ENCODE data around the gene CHMP4A. TPM values are rescaled to one million over a fixed set of nuclear protein-coding genes. Genes with fewer than 3 reads are reported as not detected.

Gene CHMP4A
- total RNA-seq, 1 experiment from 2014 or later, result 58.3 TPM

DNA sequence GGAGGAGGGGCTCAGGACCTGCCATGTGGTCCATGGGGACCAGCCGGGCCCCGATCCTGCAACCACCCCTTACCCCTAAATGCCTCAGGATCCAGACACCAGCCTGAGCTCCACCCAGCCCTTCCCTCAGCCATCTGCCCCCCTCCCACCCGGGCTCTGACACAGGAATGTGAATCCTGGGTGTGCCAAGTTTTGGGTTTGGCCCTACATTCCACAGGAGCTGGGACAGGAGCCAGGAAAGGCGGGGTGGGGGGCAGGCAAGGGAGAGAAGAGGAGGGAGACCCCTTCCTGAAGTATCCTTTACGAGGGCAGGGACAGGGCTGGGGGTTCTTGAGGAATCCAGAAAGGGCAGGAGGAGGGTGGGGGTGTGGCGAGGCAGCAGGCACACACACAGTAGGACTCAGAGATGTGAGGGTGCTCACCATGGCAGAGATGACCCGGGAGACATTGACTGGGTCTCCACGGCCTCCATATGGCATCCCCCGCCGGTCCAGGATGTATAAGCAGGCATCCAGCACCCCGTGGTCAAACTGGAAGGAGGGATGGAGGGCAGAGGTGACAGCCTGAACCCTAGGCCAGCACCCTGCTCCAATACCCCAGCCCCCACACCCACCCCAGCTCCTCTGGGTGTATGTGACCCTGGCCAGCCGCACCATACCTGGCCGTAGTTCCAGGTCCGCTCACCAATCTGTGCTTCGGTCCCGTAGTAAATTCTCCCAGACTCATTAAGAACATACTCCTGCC lies 46.2 kb upstream of the CHMP4A start:
- H3K4me2 ChIP-seq (ENCODE audit: low read length), result no peak overlapping the region
- no peaks in the 10 kb centered on the region for H3F3A ChIP-seq (ENCODE audit: low read length, unreplicated experiment)
- CTCF ChIA-PET, result no interaction called here
- no peak overlapping the region for H3K4me3 ChIP-seq (ENCODE audit: low read length)
- H3K27ac ChIP-seq (ENCODE audit: low read length), result no peak overlapping the region
- no peak overlapping the region for H2AFZ ChIP-seq (ENCODE audit: low read length)
- no peaks in the 10 kb centered on the region for H3K79me2 ChIP-seq (ENCODE audit: low read length)
- ATAC-seq (peak; percentile 66), DNase-seq (peak; percentile 56)
- no TSS peak for BruUV-seq (replicated peaks)
- H3K36me3 ChIP-seq (ENCODE audit: low read depth, low read length), result no peaks in the 10 kb centered on the region
- no peak for TF ChIP-seq EZH2 (IDR thresholded peaks at IDR 0.05; ENCODE audit: low read length, unreplicated experiment)
- TF ChIP-seq EZH2phosphoT487 (IDR thresholded peaks at IDR 0.05; ENCODE audit: borderline replicate concordance, low read length), result no peak
- H4K20me1 ChIP-seq (ENCODE audit: low read length), result no peaks in the 10 kb centered on the region
- POLR2A ChIA-PET (ENCODE audit: unreplicated experiment), result interaction anchor here (0.6 kb wide), 1 partner anchor 12 kb away, joined by 6 read pairs; the partner anchor contains the start of gene RABGGTA
- intact Hi-C loops (cut with micrococcal nuclease), result no loop called here
- H3K9ac ChIP-seq (ENCODE audit: low read length), result no peak overlapping the region
- H3K27me3 ChIP-seq (ENCODE audit: low read length), result no peaks in the 10 kb centered on the region
- H3K9me2 ChIP-seq (replicated peaks; ENCODE audit: low read length), result no peaks in the 10 kb centered on the region
- H3K9me3 ChIP-seq (ENCODE audit: low read length), result no peaks in the 10 kb centered on the region
- H3K4me1 ChIP-seq (ENCODE audit: insufficient read depth, low read length), result peaks cover 8% of the 10 kb centered on the region; the same call in 1 of the 2 replicates

DNA sequence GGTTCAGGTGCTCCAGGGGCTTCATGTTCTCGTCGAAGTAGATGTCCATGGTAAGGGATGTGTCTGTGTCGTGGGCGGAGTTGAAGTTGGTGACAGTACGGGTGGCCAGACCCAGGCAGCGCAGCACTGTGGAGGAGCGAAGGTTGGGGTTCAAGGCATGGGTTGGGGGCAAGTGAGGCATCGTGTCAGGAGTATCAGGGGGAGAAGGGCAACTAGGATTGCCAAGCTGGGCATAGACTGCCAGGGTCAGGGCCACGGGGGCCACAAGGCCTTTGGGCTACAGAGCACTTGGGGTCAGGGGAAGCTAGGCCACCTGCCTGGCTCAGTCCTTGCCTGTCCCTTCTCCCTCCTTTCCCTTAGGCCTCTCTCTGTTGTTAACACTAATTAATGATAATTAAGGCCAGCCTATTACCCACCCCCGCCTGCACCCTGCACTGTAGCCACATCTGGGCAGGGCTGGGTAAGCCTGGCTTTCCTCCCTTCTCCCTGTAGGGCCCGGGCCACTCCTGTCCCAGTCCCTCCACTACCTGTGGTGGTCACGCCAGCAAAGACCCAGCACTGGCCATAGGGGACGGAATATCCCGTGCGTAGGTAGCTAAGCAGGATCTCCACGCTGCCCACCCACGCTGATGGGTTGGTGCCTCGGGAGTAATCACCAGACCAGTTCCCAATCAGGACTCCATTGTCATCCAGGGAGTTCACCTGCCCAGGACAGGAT lies 45.4 kb upstream of the CHMP4A start:
- ChIA-PET POLR2A (ENCODE audit: unreplicated experiment) (no interaction called here), CTCF (no interaction called here)
- H3K27me3 ChIP-seq (ENCODE audit: low read length), result no peaks in the 10 kb centered on the region
- DNase-seq (no peak), ATAC-seq (no peak)
- H3K36me3 ChIP-seq (ENCODE audit: low read depth, low read length), result no peaks in the 10 kb centered on the region
- no peak overlapping the region for H3K27ac ChIP-seq (ENCODE audit: low read length)
- H3F3A ChIP-seq (ENCODE audit: low read length, unreplicated experiment), result no peaks in the 10 kb centered on the region
- H3K4me1 ChIP-seq (ENCODE audit: insufficient read depth, low read length), result peaks cover 8% of the 10 kb centered on the region; the same call in 1 of the 2 replicates
- TF ChIP-seq, protein P1, sequence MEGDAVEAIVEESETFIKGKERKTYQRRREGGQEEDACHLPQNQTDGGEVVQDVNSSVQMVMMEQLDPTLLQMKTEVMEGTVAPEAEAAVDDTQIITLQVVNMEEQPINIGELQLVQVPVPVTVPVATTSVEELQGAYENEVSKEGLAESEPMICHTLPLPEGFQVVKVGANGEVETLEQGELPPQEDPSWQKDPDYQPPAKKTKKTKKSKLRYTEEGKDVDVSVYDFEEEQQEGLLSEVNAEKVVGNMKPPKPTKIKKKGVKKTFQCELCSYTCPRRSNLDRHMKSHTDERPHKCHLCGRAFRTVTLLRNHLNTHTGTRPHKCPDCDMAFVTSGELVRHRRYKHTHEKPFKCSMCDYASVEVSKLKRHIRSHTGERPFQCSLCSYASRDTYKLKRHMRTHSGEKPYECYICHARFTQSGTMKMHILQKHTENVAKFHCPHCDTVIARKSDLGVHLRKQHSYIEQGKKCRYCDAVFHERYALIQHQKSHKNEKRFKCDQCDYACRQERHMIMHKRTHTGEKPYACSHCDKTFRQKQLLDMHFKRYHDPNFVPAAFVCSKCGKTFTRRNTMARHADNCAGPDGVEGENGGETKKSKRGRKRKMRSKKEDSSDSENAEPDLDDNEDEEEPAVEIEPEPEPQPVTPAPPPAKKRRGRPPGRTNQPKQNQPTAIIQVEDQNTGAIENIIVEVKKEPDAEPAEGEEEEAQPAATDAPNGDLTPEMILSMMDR (conservative IDR thresholded peaks at IDR 0.05; ENCODE audit: low read depth, low read length), result no peak
- no peak for TF ChIP-seq EZH2phosphoT487 (IDR thresholded peaks at IDR 0.05; ENCODE audit: borderline replicate concordance, low read length)
- no peak for TF ChIP-seq EZH2 (IDR thresholded peaks at IDR 0.05; ENCODE audit: low read length, unreplicated experiment)
- H3K9ac ChIP-seq (ENCODE audit: low read length), result no peak overlapping the region
- BruUV-seq (replicated peaks), result no TSS peak
- no peak overlapping the region for H2AFZ ChIP-seq (ENCODE audit: low read length)
- intact Hi-C loops (cut with micrococcal nuclease), result no loop called here
- H3K4me3 ChIP-seq (ENCODE audit: low read length), result no peak overlapping the region
- H4K20me1 ChIP-seq (ENCODE audit: low read length), result no peaks in the 10 kb centered on the region
- no peaks in the 10 kb centered on the region for H3K9me2 ChIP-seq (replicated peaks; ENCODE audit: low read length)
- no peaks in the 10 kb centered on the region for H3K9me3 ChIP-seq (ENCODE audit: low read length)
- H3K79me2 ChIP-seq (ENCODE audit: low read length), result no peaks in the 10 kb centered on the region
- no peak overlapping the region for H3K4me2 ChIP-seq (ENCODE audit: low read length)

DNA sequence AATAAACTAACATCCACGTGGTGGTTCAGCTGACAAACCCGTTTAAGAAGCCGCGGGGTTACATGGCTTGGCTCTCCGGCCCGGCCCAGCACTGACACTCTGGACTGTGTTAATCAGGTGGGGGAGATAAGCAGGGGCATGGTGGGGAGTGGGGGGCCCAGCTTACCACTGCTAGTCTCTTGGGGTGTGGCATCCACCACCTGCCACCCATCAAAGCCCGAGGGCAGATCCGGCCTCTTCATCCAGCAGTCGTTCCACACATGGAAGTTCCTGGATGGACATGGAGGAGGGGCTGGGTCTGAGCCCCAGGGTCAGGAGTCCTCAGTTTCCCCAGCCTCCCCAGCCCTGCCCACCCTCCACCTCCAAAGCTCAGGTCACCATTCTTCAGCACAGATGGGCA lies 44.8 kb upstream of the CHMP4A start:
- DNase-seq (no peak), ATAC-seq (no peak)
- Histone ChIP-seq H3K27ac (ENCODE audit: low read length) (no peak overlapping the region), H3K4me1 (ENCODE audit: insufficient read depth, low read length) (peaks cover 8% of the 10 kb centered on the region; the same call in 1 of the 2 replicates), H2AFZ (ENCODE audit: low read length) (no peak overlapping the region), H3F3A (ENCODE audit: low read length, unreplicated experiment) (no peaks in the 10 kb centered on the region), H3K79me2 (ENCODE audit: low read length) (no peaks in the 10 kb centered on the region), H3K9ac (ENCODE audit: low read length) (no peak overlapping the region), H3K9me3 (ENCODE audit: low read length) (no peaks in the 10 kb centered on the region), H3K27me3 (ENCODE audit: low read length) (no peaks in the 10 kb centered on the region), H3K4me3 (ENCODE audit: low read length) (no peak overlapping the region), H4K20me1 (ENCODE audit: low read length) (no peaks in the 10 kb centered on the region), H3K4me2 (ENCODE audit: low read length) (no peak overlapping the region), H3K9me2 (replicated peaks; ENCODE audit: low read length) (no peaks in the 10 kb centered on the region), H3K36me3 (ENCODE audit: low read depth, low read length) (no peaks in the 10 kb centered on the region)
- no TSS peak for BruUV-seq (replicated peaks)
- TF ChIP-seq EZH2 (IDR thresholded peaks at IDR 0.05; ENCODE audit: low read length, unreplicated experiment) (no peak), EZH2phosphoT487 (IDR thresholded peaks at IDR 0.05; ENCODE audit: borderline replicate concordance, low read length) (no peak)
- TF ChIP-seq, protein P1 (conservative IDR thresholded peaks at IDR 0.05; ENCODE audit: low read depth, low read length), result no peak
- POLR2A ChIA-PET (ENCODE audit: unreplicated experiment), result no interaction called here
- CTCF ChIA-PET, result no interaction called here
- intact Hi-C loops (cut with micrococcal nuclease), result no loop called here
